Stimulated activated CD8-positive, alpha-beta memory T cell treated with anti-CD3 and anti-CD28 coated beads, Interleukin-12 subunit alpha, Interleukin-12 subunit beta, amount 100 ng/mL, for 4 hours (primary cell): ENCODE data around the gene SLC22A2.

Experiments
- DNase-seq: peaks from one replicate; pipeline ENCODE4 v3.0.0-alpha.2; 2020; ENCODE audit warnings: low read depth

The SLC22A2 gene

DNA sequence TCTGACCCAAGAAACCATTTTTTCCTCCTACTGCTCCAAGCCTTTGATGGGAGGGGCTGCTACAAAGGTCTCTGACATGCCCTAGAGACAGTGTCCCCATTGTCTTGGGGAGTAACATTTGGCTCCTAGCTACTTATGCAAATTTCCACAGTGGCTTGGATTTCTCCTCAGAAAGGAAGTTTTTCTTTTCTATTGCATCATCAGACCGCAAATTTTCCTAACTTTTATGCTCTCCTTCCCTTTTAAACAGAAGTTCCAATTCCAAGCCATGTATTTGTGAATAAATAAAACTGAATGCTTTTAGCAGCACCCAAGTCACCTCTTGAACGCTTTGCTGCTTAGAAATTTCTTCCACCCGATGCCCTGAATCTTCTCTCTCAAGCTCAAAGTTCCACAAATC lies 51.0 kb downstream of the SLC22A2 start:
- no peak for DNase-seq

DNA sequence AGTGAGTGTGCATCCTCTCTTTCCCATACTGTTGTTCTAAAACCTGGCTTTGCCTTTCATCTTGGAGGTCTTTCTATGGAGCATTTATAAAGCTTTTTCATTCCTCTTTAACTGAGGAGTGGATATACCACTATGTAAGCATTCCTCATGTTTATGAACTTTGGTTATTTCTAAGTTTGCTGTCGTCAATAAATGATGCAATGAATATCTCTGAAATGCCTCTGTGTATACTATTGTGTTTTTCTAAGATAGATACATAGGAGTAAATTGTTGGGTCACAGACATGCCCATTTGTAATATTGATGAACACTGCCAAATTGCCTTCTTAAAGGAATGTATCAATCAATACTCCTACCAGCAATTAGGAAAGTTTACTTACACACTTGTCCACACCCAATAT lies 53.9 kb downstream of the SLC22A2 start:
- no peak for DNase-seq

DNA sequence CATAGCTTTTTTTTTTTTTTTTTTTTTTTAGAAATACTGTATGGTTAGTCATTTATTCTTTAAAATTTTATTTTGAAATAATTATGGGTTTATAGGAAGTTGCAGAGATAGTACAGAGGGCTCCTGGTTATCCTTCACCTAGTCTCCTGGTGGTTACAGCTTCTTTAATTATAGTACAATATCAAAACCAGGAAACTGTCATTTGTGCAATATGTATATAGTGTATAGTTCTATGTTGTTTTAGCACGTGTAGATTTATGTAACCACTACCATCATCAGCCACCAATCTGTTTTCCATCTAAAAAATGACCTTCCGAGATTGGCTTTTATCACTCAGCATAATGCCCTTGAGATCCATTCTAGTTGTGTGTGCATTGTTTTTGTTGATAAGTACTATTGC lies 54.7 kb downstream of the SLC22A2 start:
- no peak for DNase-seq

DNA sequence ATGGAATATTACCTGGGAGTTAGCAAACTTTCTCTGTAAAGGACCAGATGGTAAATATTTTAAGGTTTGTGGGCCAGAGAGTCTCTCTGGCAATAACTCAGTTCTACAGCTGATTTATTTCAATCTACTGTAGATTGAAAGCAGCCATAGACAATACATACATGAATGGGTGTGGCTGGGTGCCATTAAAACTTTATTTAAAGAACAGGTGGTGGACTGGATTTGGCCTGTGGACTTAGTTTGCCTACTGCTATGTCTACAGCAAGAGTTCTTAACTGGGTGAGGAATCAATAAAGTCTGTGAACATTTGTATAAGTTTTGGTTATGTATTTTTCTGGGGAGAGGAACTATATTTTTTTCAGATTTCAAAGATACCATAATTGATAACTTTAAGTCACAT lies 55.1 kb downstream of the SLC22A2 start:
- no peak for DNase-seq

DNA sequence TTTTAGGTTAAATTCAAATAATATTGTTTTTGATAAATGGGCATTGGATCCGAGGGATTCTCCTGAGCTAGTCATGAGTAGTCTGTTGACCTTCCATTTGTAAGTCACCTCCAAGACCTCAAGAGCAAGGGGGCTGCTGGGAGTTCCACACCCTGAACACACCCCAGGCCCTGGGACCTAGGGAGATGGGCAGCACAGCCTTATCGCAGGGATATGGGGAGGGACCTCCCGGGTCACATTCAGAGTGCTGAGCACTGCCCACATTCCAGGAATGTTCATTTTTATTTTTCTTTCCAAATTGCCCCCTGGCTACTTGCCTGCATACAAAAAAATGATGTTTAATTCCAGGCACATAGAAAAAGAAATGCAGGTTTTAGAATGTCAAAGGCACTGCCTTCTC lies 55.5 kb downstream of the SLC22A2 start:
- no peak for DNase-seq

DNA sequence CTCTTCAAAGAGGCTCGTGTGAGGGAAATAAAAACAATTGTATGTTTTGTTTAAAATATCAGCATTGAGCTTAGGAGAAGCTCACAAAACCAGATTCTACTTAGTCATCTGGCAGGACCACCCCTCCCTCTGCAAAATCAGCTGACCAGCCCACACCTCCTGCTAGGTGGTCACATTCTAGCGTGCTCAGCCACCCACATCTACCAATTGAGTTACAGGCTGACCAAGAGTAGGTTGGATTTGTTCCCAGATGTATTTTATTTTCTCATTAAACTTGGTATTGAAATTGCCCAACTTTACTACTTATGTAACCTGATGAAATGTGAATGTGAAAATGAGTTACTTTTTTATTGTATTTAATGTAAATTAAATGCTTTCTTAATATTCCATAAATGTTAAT lies 56.2 kb downstream of the SLC22A2 start:
- no peak for DNase-seq

DNA sequence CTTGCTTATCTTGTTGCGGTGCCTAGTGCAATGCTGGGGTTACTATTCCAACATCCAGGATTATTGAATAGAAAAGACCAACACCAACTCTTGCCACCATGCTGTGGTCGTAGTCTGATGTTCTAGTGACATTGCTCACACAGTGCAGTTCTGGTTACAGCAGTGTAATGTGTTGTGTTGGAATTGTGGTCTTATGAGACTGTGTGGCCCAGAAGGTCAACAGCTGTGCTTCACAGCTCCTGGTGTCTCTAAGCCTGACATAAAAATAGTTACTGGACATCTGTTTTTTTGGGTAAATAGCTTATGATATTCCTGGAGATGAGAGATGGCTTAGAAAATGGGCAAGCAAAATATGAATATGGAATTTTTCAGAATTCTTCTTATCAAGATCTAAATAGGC lies 57.6 kb downstream of the SLC22A2 start:
- no peak for DNase-seq

DNA sequence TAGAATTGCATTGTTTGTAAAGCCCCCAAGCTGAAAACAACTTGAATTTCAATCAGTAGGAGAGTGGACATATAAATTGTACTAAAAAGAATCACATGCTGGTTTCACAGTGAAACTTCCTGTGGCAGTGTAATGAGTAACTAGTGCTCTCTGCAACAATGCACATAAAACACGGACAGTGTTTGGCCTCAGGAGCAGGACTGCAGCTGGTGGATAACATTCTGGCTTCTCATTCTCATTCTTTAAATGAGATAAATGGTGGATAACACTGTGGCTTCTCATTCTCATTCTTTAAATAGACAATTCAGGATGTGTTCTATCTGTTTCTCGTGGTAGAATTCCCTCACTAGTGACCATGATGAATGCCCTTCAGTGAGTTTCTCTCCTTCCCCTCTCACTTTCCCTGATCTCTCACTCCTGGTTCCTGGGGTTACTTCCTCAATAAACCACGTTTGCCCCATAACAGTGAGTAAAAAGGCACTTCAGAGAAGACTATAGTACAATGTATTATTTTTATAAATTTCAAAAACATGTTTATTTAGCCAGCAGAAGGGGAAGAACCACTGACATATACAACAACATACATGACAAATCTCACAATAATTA lies 59.9 kb downstream of the SLC22A2 start:
- DNase-seq: no peak

DNA sequence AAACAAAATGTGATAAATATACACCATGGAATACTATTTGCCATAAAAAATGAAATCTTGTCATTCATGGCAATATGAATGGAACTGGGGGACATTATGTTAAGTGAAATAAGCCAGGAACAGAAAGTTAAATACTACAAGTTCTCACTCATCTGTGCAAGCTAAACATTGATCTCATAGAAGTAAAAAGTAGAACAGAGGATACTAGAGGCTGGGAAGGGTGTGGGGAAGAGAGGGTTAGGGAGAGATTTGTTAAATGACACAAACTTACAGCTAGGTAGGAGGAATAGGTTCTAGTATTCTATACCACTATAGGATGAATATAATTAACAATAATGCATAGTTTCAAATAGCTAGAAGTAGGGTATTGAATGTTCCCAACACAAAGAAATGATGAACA lies 61.0 kb downstream of the SLC22A2 start:
- DNase-seq: no peak

DNA sequence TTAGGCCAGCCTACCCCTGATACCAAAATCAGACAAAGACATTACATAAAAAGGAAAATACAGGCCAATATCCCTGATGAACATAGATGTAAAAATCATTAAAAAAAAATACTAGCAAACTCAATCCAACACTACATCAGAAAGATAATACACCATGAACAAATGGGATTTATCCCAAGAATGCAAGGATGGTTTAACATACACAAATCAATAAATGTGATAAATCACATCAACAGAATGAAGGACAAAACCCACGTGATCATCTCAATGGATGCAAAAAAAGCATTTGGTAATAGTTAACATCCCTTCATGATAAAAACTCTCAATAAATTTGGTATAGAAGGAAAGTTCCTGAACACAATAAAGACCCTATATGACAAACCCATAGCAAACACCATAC lies 63.8 kb downstream of the SLC22A2 start:
- no peak for DNase-seq

DNA sequence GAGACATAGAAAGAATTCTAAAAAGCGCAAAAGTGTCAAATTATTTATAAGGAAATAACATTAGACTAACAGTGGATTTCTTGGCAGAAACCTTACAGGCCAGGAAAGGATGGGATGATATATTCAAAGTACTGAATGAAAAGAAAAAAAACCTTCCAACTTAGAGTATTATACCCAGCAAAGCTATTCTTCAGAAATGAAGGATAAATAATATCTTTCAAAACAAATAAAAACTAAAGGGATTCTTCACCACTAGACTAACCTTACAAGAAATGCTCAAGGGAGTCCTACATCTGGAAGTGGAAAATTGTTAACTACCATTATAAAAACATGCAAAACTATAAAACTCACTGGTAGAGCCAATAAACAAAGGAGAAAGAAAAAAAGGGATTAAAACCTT lies 65.8 kb downstream of the SLC22A2 start:
- no peak for DNase-seq

DNA sequence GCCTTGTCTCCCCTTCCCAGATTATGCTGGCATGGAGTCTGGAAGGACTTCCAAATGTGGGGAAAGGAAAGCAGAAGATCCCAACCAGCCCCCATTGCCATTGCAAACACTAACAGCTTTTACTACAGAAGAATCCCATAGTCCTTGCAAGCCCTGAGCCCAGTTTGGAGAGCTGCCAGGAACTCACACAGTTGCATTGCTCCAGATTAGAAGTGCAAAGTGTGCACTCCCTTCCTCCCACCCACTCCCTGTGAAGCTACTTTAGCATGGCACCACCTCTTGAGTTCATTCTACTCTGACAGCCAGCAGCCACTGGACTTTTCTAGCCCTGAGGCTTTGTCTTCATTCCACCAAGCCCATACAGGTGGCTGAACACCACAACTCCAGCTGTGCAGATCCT lies 67.6 kb downstream of the SLC22A2 start:
- no peak for DNase-seq

DNA sequence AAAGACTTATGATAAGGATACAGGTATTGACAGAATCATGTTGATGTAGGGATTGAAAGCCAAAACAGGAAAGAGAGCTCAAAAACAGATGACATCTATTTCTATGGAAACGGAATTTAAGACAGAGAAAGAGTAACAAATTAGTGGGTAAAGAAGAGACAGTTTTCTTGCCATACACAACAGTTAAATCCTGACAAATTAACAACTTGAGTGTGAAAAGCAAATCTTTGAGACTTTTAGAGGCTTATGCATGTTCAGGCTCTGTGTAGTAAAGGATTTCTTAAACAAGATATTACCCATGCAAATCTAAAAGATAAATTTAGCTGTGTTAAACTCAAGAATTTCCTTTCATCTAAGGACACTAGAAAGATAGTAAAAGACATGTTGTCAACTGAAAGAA lies 68.5 kb downstream of the SLC22A2 start:
- DNase-seq: no peak

DNA sequence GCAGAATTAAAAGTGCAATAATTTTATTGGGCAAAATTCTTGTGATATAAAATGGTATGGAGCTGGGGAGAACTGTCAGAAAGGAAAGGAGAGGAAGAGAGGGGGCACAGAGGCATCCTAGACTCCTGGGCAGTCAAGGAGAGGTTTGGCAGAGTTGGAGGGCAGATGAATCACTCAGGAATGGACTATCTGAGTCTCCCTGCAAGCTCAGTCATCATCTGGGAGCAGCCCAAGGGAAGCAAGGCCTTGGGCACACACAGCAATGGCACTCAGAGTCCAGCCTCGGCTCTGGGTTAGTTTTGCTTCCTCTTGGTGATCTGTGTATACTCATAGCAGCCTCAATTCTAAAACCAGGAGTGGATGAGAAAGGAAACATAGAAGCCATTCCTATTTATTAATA lies 69.8 kb downstream of the SLC22A2 start:
- DNase-seq: no peak

DNA sequence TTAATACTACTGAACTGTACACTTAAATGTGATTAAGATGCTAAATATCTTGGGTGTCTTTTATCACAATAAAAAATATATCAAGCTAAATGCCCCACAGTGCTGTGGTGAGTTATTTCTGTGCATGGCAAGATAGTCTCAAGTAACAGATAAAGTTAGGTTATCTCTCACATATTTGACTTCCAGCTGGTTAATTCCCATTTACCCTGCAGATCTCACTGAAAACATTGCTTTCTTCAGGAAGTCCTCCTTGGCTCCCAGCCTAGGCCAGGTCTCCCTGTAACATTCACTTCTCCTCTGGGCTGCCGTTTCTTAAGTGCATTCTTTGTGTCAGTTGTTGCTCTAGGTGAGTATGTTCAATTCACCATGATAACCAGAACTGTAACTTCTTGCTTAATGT lies 77.9 kb downstream of the SLC22A2 start:
- no peak for DNase-seq

DNA sequence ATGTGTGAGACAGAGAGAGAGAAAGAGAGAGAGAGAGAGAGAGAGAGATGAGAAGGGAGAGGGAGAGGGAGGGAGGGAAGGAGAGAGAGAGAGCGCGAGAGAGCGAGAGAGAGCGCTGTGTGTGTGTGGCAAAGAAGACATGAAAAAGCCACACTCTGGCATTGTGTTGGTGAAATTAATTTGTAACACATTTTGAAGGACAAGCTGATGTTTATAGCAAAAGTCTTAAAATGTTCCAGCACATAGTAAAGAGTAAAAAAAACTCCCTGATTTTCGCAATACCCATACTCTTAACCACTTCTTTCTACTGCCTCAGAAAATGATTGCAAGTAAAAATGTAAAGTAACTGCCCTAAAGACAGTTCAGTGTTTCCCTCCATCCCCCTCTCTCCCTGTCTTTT lies 80.3 kb downstream of the SLC22A2 start:
- no peak for DNase-seq

DNA sequence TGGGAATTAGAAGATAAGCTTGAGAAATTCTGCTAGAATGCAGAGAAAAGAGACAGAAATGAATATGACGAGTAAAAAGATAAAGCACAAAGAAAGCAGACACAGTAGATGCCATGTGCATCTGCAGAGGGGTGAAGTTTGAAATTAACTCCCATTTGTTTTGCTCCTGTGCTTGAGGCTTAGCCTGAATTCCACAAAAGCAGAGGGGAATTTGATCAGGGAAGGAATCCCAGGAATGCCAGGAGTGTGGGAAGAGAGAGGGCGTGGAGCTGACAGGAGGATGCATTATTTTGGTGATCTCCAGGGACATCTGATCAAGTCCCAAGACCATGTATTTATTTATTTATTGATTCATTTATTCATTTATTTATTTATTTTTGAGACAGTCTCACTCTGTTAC lies 81.4 kb downstream of the SLC22A2 start:
- no peak for DNase-seq

DNA sequence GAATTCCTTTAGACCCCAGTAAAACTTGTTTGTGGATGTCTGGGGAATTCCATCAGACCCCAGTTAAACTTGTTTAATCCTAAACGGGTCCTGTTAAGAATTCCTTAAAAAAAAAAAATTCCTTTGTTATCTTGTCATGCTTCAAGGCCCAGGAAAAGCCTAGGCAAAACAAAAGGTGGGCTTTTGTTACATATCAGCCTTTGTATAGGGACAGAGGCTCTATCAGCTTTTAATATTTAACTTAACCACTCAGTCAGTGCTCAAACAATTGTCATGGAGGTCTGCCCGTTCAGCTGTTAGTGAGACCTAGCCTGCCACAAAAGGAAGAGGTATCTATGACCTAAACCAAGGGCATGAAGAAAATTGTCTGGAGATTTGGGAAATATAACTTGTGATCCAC lies 83.9 kb downstream of the SLC22A2 start:
- DNase-seq: no peak

DNA sequence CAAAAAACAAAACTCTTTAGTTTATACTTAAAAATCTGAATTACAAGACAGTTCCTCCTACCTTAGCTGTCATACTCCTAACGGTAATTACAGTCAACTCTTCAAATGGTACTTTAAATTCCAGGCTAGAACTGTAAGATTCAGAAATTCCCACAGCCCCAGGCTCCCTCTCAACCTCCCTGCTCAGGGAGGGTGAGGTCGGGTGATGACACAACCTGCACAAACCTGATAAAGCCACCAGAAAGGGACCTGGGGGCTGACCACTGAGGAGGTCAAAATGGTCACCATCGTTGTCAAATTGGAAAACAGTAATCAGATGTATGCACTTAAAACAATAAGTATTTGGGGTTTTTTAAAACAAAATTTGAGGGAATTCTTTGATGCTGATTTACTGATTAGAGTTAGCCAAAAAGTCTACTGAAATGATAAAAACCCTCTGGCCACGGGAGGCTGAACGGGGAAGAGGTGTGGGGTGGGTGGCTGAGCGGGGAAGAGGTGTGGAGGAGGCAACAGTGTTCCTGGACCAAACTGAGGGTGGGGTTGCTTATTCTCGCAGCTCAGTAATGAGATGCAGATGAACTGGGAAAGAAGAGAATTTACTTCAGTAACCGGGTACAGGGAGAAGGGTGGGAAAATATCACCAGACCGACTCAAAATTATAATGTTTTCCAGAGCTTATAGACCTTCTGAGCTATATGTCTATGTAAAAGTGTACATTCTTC lies 84.7 kb downstream of the SLC22A2 start:
- DNase-seq: no peak

DNA sequence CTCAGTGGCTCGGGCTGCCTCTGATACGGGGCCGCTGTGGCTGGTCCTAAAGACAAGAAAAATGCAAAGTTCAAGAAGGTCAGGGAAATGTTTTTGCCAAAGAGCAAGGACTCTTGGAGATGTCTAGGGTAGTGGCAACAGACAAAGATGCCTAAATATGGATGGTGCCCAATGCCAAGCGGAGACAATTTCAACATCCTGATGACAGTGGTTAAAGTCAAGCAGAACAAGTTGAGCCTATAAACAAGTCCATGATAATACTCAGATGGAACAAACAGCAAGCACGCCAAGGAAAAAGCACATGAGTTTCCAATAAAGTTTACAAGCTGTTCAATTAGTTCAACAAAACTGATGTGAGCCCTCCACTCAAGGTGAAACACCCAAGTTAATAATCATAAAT lies 85.9 kb downstream of the SLC22A2 start:
- DNase-seq: no peak

DNA sequence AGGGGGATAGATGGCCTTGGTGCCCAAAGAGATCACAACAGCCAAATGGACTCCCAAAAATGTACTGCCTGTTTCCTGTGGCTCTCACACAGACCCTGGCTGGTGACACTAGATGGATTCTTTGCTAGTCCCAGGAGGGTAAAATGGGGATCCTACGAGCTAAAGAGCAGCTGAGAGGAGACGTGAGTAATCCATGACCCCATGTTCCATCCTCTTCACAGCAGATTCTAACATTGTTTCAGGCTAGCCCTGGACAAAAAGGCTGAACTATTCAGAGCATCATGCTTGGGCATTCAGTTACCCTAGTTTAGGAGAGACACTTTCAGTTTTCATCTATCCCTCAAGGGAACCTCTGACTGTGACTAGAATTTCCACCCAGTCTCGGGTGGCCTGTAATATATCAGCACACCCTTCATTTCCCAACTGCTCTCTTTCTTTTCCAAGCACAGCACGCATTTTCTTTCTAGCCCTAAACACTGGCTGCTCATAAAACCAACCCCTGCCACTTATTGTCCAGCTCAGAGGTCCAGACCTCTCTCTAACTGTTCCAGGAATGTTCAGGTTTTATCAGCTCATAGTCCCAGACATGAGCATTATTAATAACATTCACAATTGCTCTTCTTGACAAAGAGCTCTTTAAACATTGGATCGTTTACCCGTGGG lies 88.5 kb downstream of the SLC22A2 start:
- DNase-seq: no peak

DNA sequence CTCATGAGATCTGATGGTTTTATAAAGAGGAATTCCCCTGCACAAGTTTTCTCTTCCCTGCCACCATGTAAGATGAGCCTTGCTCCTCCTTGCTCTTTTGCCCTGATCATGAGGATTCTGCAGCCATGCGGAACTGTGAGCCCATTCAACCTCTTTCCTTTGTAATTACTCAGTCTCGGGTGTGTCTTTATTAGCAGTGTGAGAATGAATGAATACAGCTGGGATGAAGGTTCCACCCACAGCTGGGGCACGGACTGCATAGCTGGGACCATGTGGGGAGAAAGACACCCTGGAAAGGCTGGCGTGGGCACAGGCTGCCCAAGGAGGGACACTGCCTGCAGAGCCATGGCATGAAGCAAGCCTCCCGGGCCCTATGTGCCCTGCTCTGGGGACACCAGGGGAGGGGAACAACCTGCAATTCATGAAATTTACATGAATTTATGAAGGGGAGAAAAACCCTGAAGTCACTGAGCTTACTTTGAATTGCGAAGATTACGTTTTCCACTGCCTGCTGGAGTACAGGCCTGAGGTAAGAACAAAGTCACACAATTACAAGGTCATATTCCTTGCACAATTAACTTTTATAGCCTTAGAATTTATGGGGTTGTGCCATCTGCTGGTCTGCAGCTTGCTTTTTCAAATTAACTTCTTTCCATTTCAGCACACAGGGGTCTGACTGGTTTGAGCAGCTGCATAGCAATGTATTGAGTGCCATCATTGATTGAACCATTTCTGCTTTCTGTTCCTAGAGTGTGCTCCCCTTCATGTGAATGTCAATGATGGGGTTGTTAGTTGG lies 90.8 kb downstream of the SLC22A2 start:
- DNase-seq: no peak
